Inflammatory macrophage (primary cell): Measurements from ENCODE around the gene FAM98C.

Source experiments
- DNase-seq, 2 donors: peaks; one replicate each; pipeline ENCODE4 v3.0.0-alpha.2; 2020 to 2022

FAM98C gene

DNA sequence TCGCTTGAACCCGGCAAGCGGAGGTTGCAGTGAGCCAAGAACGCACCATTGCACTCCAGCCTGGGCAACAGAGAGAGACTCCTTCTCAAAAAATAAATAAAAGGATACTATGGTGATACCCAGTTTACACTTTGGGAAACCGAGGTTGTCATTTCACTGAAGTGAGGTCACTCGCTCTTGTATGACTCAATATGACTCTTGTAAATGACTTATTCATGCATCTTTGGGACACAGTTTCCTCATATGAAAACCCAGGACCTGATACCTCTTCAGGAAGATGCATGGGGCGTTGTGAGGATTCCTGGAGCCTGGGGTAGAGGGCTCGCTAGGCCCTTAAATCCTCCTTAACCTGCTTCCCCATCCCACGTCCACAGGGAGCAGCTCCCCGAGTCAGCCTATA, 24.0 kb upstream of the FAM98C start:
- no peak for DNase-seq

- DNase-seq = no peak
Observed at GRCh38 chr19:38381138-38381537, 21.8 kb upstream of the FAM98C start.

DNA sequence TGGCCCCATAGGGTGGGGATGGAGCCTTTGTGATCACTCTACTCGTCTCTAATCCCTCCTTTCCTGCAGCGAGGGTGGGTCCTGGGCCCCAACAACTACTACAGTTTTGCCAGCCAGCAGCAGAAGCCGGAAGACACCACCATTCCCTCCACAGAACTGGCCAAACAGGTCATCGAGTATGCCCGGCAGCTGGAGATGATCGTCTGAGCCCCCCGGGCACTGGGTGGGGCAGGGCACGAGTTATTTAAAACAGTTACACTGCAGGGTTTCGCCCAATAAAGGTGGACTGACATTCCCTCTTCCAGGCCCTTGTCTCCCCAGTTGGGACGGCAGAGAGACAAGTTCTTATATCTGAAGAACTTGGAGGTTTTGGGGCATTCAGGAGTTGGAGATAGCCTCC, 19.7 kb upstream of the FAM98C start:
- DNase-seq = no peak

GRCh38 chr19:38383743-38384142, 19.1 kb upstream of the FAM98C start:
- no peak for DNase-seq

DNA sequence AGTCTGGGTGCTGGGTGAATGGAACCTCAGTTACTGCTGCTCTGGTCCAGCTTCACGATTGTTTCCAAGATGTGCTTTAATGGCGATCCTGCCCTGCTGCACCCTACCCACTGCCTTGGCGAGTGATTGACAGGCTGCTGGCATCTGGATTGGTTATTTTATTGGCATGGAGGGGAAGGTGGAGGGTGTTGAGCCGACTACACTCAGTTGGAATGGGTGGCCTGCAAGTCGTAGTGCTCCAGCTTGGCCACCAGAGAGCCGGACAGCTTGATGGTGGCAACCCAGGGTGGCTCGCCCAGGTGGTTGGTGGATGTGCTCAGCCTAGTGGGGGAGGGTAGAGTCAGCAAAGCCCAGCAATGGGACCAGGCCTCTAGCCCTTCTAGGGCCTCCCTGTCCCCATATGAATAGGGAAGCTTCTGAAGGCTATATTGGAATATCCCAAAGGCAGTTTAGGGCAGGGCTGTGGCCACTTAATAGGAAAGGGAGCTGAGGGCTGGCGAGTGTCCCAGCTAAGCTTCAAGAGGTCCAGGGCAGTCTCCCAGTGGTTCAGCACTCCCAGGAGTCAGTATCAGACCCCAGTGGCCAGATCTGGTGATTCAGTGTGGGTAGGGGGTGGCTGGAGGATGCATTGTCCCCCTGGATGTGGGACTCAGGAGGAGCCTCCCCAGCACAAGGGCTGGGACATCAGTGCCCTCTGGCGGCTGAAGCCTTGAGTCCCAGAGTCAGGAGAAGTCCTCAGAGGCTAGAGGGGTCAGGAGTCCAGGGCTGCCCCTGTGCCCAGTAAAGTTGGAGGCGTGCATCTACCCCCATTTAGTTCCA, 18.5 kb upstream of the FAM98C start:
- DNase-seq = no peak

DNA sequence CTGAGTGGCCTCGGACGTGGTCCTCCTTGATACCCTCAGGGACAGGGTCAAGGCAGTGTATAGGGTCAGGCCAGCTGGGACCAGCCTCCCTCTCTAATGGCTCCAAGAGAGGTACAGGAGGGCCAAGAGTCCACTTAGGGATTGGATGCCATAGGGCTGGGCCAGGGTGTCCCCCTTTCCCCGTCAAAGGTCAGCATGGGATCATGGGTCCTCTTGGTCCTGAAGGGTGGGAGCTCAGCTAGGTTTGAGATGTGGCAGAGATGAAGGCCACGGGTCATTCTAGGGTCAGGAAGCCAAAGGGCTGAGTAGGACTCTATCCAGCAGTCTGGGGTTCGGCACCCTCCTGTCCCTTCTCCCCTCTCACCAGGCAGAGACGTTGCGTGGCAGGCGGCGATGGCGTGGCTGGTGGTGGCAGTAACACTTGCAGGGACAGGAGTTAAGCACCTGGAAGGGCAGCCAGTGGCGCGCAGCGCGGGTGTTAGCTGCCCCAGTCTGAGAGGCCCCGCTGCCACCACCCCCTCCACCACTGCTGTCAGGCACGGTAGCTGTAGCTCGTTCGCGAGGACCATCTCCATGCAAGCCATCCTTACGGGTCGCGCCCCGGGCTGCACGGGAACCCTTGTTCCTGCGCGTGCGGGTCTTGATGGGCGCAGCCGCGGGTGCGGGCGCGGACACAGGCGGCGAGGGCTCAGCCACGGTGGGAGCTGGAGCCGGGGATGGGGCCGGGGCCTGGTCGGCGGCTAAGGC, 17.7 kb upstream of the FAM98C start:
- DNase-seq = no peak

DNA sequence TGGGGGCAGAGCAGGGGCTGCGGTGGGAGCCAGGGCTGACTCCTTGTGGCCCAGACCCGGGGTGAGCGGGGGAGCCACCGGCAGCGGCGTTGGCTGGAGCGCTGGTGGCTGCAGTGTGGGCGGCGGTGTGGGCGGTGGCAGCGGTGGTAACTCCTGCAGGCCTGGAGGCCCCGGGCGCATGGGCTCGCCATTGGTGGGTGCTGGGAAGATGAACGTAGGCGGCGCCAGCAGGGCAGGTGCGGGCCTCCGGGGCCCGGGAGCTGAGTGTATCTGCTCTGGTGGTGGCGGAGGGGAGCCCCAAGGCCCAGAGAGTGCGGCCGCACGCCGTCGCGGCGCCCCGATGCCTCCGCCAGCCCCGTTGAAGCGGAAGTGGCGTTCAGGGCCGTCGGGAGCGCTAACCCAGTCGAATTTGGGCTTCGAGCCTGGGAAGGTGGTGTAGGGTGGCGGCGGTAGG, 17.1 kb upstream of the FAM98C start:
- DNase-seq = peak in 1 of 2 donors; percentile 14

DNA sequence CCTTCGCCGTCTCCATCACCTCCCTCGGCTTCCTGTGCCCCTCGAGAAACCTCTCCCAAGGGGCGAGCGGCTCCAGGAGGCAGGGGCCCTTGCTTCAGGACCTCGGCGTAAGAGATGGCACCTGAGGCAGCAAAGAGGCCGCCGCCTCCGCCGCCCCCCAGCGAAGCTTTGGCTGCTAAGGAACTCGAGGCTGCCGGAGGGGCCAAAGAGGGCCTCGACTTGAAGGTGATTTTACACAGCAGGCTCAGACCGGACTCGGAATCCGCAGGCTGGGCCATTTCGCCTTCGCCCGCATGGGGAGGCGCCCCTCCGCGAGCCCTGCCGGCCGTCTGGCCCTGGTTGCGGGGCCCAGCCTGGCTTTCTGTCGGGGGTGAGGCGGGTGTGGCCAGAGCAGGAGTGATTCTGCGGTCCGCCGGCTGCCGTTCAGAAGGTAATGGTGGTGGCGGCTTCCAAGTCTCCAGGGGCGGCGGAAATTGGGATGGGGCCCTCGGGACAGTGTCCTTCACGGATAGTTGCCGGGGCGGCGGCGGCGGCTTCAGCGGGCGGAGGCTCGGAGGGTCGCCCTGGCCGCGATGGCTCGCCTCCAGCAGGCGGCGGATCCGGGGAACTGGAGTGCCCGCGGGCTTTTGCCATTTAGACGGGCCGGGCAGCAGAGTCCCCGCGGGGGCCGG, 16.5 kb upstream of the FAM98C start:
- DNase-seq = no peak

GRCh38 chr19:38386971-38387549, 15.8 kb upstream of the FAM98C start:
- peak; percentile 60 to 77 for DNase-seq

GRCh38 chr19:38387550-38388348, 15.1 kb upstream of the FAM98C start, which contains the start of gene GGN:
GGN (minus strand) TSS chr19:38388034; CDS start chr19:38387261, 773 bp downstream.
- peak; percentile 56 to 65 for DNase-seq

DNA sequence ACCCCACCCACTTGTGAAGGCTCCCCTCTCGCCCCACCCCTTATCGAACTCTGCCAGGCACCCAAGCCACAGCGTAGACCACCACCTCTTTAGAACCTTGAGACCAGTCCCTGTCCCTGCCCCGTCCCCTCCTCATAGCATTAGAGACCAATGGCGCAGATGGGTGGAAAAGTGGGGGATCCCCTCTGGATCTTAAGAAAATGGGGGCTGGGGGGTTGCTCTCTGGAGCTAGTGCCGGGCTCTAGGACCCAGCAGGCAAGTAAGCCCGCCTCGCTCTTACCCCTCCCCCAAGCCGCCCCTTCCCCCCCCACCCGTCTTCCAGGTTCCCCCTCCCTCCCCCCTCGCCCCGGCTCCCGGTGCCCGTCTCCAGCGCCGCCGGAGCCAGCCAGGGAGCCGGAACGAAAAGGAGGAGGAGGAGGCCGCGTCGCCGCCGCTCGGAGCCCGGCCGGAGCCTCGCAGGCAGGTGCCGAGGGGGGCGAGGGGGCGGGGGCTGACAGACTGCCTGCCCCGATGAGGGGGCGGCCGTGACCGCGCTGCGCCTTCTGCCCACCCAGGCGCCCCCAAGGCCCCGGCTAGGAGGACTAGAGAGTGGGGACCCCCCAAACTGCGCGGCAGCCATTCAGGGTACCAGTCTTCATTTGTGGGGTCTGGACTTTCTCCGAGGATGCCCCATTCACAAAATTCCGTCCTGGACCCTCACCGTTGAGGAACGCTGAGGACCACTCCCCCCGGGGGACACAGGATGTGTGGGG, 14.4 kb upstream of the FAM98C start, which contains the start of gene SPRED3:
TSS of gene SPRED3 (plus strand) at position 349 of the 752 bp plus-strand sequence. CDS start 1,606 bp downstream, outside the sequence.
- no peak for DNase-seq

DNA sequence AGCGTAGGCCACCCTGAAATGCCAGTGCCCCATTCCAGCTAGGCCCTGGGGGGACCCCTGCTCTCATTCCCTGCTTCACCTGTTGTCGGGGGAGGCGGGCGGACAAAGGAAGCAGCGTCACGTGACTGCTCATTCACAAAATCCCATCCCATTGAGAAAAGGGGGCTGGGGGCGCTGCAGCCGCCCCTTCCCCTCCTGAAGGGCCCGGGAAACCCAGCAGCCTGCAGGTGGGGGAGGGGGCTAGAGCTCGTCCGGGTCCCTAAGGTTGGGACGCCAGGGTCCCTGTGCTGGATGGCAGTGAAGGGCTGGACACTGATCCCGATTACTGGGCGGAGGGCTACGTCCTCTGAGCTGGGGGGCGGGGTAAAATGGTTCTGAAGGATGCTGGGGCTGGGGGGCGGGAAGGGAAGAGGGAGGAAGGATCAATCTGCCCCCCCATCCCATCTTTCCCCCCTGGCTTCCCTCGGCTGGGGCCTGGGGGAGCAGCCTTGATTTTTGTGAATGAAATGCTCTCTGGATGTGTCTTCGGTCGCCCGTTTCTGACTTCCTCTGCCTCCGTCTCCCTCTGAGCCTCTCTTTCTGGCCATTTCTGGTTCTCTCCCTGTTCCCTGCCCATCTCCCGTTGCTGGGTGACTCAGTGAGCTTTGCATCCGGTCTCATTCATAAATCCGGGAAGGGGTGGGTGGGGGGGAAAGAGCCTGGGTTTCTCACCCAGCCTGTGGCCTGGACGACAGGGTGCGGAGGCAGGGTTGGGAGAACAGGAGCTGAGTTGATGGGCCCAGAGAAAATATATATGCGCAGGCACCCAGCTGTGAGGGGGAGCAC, 13.6 kb upstream of the FAM98C start:
- DNase-seq = peak in 1 of 2 donors; percentile 22

DNA sequence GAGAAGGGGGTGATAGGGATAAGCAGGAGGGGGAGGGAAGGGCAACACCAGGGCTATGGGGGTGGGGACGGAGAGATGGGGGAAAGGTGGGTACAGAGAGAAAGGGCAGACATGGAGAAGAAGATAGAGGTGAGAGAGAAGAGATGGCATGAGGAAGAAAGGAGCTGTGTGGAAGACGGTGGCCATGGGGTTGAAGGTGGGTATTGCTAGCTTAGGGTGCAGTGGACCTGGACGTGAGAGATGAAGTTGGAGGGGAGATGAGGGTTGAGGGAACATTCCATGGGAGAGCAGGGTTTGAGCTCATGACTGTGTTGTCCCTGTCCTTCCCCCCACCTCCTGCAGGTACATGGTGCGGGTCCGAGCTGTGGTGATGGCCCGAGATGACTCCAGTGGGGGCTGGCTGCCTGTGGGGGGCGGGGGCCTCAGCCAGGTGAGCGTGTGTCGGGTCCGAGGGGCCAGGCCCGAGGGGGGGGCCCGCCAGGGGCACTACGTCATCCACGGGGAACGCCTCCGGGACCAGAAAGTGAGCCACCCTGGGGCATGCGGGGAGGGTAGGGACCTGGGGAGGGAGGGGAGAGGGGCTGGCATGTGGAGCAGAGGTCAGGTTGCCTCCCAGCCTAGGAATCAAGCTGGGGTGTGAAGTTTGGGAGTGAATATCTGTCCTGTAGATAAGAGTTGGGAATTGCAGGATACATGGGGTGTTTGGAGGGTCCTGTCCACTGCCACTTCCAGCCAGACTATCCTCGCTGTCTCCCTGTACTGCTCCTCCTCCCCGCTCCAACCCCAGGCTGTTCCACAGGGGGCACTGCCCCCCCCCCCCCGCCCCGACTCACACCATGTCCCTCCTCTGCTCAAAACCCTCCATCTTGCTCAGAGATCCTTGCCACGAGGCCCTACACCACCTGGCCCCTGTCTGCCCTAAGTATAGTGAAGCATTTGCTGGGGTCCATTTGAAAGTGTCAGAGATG, 12.7 kb upstream of the FAM98C start:
- no peak for DNase-seq

GRCh38 chr19:38391911-38392464, 10.9 kb upstream of the FAM98C start:
- no peak for DNase-seq

- peak; percentile 47 to 72 for DNase-seq
Observed at GRCh38 chr19:38392707-38393308, 10.1 kb upstream of the FAM98C start.

GRCh38 chr19:38394488-38394887, 8.4 kb upstream of the FAM98C start:
- no peak for DNase-seq

DNA sequence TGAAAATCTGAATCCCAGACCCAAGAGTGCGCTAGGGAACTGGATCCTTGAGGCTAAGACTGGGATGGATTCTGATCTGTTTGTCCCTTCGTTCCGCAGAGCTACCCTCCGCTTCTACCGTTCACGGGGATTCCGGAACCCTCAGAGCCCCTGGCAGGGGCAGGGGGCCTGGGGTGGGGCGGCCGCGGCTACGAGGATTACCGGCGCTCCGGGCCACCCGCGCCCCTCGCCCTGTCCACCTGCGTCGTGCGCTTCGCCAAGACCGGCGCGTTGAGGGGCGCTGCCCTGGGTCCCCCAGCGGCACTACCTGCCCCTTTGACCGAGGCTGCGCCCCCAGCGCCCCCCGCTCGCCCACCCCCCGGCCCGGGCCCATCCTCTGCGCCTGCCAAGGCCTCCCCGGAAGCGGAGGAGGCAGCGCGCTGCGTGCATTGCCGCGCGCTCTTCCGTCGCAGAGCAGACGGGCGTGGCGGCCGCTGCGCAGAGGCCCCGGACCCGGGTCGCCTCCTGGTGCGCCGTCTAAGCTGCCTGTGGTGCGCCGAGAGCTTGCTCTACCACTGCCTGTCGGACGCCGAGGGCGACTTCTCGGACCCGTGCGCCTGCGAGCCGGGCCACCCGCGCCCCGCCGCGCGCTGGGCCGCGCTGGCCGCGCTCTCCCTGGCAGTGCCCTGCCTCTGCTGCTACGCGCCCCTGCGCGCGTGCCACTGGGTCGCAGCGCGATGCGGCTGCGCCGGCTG, 7.3 kb upstream of the FAM98C start:
- peak in 1 of 2 donors; percentile 18 for DNase-seq
